ENCODE results near the gene ABI3BP. TPM values are rescaled to one million over a fixed set of nuclear protein-coding genes. Genes with fewer than 3 reads are reported as not detected.

ABI3BP gene
- polyA plus RNA-seq, 1 experiment = 16.3 TPM

DNA sequence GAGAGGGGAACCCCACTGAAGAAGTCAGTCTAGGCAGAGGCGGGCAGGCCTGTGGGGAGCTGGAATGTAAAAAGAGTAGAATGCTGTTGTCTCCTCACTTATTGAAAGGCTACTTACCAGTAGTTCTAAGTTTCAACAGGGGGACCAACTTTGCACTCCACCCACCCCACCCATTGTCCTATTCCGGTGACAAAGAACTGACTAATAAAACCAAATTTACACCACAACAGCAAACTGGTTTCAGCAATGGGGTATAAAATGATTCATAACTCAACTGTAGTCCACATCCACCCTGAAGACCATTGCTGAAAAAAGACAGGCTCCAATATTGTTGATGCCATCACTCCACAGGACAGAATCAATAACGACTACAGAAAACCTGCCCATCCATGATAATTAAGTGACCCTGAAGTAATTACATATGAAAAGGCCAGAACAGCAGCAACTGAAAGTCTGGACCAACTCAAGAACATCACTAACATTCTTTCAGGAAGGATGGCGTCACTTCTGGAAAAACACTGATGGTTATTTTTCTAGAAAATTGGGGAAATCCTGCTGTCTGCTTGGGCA lies 80.2 kb downstream of the ABI3BP start:
- ChIA-PET POLR2A (interaction anchor here (0.7 kb wide), 1 partner anchor 9 kb away, joined by 3 read pairs; no protein-coding TSS in a partner anchor), CTCF (interaction anchor here (1.0 kb wide), 1 partner anchor 10 kb away, joined by 3 read pairs; no protein-coding TSS in a partner anchor)
- DNase-seq (ENCODE audit: low read depth) = no peak
- TF ChIP-seq, protein P1, sequence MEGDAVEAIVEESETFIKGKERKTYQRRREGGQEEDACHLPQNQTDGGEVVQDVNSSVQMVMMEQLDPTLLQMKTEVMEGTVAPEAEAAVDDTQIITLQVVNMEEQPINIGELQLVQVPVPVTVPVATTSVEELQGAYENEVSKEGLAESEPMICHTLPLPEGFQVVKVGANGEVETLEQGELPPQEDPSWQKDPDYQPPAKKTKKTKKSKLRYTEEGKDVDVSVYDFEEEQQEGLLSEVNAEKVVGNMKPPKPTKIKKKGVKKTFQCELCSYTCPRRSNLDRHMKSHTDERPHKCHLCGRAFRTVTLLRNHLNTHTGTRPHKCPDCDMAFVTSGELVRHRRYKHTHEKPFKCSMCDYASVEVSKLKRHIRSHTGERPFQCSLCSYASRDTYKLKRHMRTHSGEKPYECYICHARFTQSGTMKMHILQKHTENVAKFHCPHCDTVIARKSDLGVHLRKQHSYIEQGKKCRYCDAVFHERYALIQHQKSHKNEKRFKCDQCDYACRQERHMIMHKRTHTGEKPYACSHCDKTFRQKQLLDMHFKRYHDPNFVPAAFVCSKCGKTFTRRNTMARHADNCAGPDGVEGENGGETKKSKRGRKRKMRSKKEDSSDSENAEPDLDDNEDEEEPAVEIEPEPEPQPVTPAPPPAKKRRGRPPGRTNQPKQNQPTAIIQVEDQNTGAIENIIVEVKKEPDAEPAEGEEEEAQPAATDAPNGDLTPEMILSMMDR (IDR thresholded peaks at IDR 0.05; ENCODE audit: insufficient read depth, low read depth, low read length) = no peak
- no peaks in the 10 kb centered on the region for H3K36me3 ChIP-seq (ENCODE audit: control insufficient read depth, insufficient read depth, low read length)
- no peak overlapping the region for H3K4me3 ChIP-seq (ENCODE audit: low read depth, low read length)
- no peaks in the 10 kb centered on the region for H3K27me3 ChIP-seq (ENCODE audit: control insufficient read depth, insufficient read depth, low read length)

DNA sequence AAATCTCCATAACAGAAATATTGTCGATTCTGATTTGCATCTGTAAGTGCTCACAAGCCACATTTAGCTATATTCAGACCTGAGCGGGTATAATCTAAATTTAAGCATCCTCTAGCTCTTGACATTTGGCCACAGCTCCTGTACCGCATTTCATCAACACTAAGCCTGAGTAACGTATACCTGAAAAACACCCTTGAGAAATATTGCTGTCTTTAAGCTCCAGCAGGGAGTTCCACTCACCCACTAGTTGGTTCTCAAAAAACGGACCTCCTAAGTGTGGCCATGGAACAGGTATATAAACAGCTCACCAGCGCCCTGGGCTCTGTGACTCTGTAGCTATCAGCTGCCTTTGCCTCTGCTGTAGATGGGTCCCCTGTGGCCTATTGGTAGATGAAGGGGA lies 80.7 kb downstream of the ABI3BP start:
- CTCF ChIA-PET = interaction anchor here (1.0 kb wide), 1 partner anchor 10 kb away, joined by 3 read pairs; no protein-coding TSS in a partner anchor
- Histone ChIP-seq H3K4me3 (ENCODE audit: low read depth, low read length) (no peak overlapping the region), H3K27me3 (ENCODE audit: control insufficient read depth, insufficient read depth, low read length) (no peaks in the 10 kb centered on the region), H3K36me3 (ENCODE audit: control insufficient read depth, insufficient read depth, low read length) (no peaks in the 10 kb centered on the region)
- POLR2A ChIA-PET = interaction anchor here (0.7 kb wide), 1 partner anchor 9 kb away, joined by 3 read pairs; no protein-coding TSS in a partner anchor
- TF ChIP-seq, protein P1 (IDR thresholded peaks at IDR 0.05; ENCODE audit: insufficient read depth, low read depth, low read length) = no peak
- no peak for DNase-seq (ENCODE audit: low read depth)

DNA sequence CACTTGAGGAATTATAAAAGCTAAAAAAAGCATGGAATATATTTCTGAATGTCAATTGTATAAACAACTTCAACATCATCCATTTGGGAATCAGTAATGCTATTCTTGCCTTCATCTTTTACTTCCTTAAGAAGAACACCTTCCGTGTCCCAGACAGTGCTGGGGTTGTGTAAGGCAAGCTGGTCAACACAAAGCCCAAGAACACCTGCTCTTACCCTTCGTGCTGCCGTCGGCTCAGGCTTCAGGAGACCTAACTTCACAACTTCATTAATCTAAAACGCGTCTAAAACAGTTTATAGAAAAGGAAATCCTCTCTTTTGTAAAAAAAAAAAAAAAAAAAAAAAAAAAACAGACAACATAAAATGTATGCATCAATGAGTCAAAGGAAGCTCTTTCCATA lies 81.3 kb downstream of the ABI3BP start:
- H3K4me3 ChIP-seq (ENCODE audit: low read depth, low read length) = no peak overlapping the region
- H3K27me3 ChIP-seq (ENCODE audit: control insufficient read depth, insufficient read depth, low read length) = no peaks in the 10 kb centered on the region
- ChIA-PET CTCF (interaction anchor here (0.9 kb wide), 1 partner anchor 10 kb away, joined by 3 read pairs; no protein-coding TSS in a partner anchor), POLR2A (no interaction called here)
- TF ChIP-seq, protein P1 (IDR thresholded peaks at IDR 0.05; ENCODE audit: insufficient read depth, low read depth, low read length) = no peak
- H3K36me3 ChIP-seq (ENCODE audit: control insufficient read depth, insufficient read depth, low read length) = no peaks in the 10 kb centered on the region
- no peak for DNase-seq (ENCODE audit: low read depth)

DNA sequence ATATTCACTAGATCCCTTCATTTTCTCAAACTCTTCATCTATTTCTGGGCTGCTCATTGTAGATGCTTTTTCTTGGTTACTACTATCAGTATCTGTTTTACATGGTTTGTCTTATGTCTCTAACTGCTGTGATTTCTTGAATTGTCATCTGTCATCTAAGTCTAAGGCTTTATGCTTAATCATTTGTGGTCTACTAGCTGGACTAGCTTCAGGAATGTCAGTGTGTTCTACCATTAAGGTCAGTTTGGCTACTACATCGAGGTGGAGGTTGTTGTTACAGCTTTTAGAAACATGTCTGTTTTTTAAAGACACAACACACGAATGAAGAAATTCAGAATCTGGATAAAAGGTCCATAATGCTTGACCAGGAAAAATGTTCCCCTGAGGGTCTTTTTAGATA lies 82.2 kb downstream of the ABI3BP start:
- no peaks in the 10 kb centered on the region for H3K36me3 ChIP-seq (ENCODE audit: control insufficient read depth, insufficient read depth, low read length)
- no peak for DNase-seq (ENCODE audit: low read depth)
- no peak overlapping the region for H3K4me3 ChIP-seq (ENCODE audit: low read depth, low read length)
- H3K27me3 ChIP-seq (ENCODE audit: control insufficient read depth, insufficient read depth, low read length) = no peaks in the 10 kb centered on the region
- ChIA-PET CTCF (interaction anchor here (1.0 kb wide), 1 partner anchor 267 kb away, joined by 3 read pairs; no protein-coding TSS in a partner anchor), POLR2A (no interaction called here)
- TF ChIP-seq, protein P1 (IDR thresholded peaks at IDR 0.05; ENCODE audit: insufficient read depth, low read depth, low read length) = no peak

DNA sequence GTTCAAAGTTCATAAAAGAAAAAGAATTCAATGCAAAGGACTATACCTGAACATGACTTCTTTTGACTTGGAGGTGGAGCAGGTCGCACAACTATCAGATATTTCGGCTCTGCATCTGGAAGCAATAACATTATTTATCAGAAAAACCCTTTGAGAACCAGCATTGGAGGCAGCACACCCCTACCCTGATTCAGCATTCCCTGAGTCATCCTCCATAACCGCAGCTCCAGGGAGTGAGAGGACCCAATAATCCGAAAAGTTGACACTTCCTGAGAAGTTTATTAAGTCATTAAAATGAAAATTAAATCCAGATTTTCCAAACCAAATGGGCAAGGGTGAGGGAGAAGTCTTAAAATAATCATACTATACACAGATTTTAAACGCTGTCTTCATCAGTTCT lies 90.6 kb downstream of the ABI3BP start:
- no peaks in the 10 kb centered on the region for H3K36me3 ChIP-seq (ENCODE audit: control insufficient read depth, insufficient read depth, low read length)
- no peak overlapping the region for H3K4me3 ChIP-seq (ENCODE audit: low read depth, low read length)
- H3K27me3 ChIP-seq (ENCODE audit: control insufficient read depth, insufficient read depth, low read length) = no peaks in the 10 kb centered on the region
- POLR2A ChIA-PET = no interaction called here
- DNase-seq (ENCODE audit: low read depth) = peak; percentile 67
- TF ChIP-seq, protein P1 (IDR thresholded peaks at IDR 0.05; ENCODE audit: insufficient read depth, low read depth, low read length) = no peak
- CTCF ChIA-PET = interaction anchor here (0.5 to 1.4 kb wide), 4 partner anchors 9 to 235 kb away, joined by 3 read pairs; no protein-coding TSS in a partner anchor

Measured in BJ (cell line).